WTC11 (cell line): Measurements from ENCODE around the gene SYN1. TPM values are rescaled to one million over a fixed set of nuclear protein-coding genes. Genes with fewer than 3 reads are reported as not detected.
"Not testable (repeated sequence)": the region's sequence is repeated elsewhere in the genome, so short reads cannot be mapped to it uniquely, and the experiment has no call there.

Experiments
- ATAC-seq: fragments of 200-7000 bp; cut with Tn5 transposase; 2 replicates; pipeline ENCODE4 v1.10.0; 2021; ENCODE audit warnings: mild to moderate bottlenecking, moderate library complexity
- CTCF ChIA-PET: fragments of 300-600 bp; sonication (Branson Sonifier 250); formaldehyde crosslinking; loops from one replicate; lab custom pipeline; 2021; ENCODE audit warnings: antibody characterized with exemption; lab: Charles Lee
- POLR2A ChIA-PET: fragments of 350-600 bp; sonication (Branson Sonifier 250); formaldehyde crosslinking; loops from one replicate; lab custom pipeline; 2021; ENCODE audit warnings: antibody characterized with exemption; lab: Charles Lee
- DNase-seq: peaks from one replicate; pipeline ENCODE4 v3.0.0; 2021; ENCODE audit warnings: low spot score
- H3K27ac Mint-ChIP-seq: 2 replicates; pipeline ENCODE4 v1.8.0; 2021; ENCODE audit warnings: mixed read lengths
- H3K27me3 Mint-ChIP-seq: 2 replicates; pipeline ENCODE4 v1.8.0; 2021; ENCODE audit warnings: low read depth, mild to moderate bottlenecking, moderate library complexity, mixed read lengths
- H3K36me3 Mint-ChIP-seq: 2 replicates; pipeline ENCODE4 v1.8.0; 2021; ENCODE audit warnings: mixed read lengths
- H3K4me1 Mint-ChIP-seq: 2 replicates; pipeline ENCODE4 v1.8.0; 2022; ENCODE audit warnings: mixed read lengths
- H3K4me3 Mint-ChIP-seq: 2 replicates; pipeline ENCODE4 v1.8.0; 2021; ENCODE audit warnings: mild to moderate bottlenecking, moderate library complexity, mixed read lengths
- H3K9me3 Mint-ChIP-seq: 2 replicates; pipeline ENCODE4 v1.8.0; 2021; ENCODE audit warnings: mixed read lengths
- ATF1 ChIP-seq: sonication (generic); formaldehyde crosslinking; IDR thresholded peaks from 2 replicates; pipeline ENCODE4 v1.8.1; 2023; ENCODE audit warnings: mild to moderate bottlenecking, moderate library complexity, missing genetic modification reagents
- CTCF ChIP-seq: fragments of 200-600 bp; IDR thresholded peaks from 2 replicates; pipeline ENCODE4 v1.8.0; 2022; ENCODE audit warnings: antibody characterized with exemption
- ELF4 ChIP-seq: sonication (generic); formaldehyde crosslinking; IDR thresholded peaks from 2 replicates; pipeline ENCODE4 v1.8.1; 2022; ENCODE audit warnings: low read depth, mild to moderate bottlenecking, moderate library complexity, missing genetic modification reagents
- ESRRA ChIP-seq: sonication (generic); formaldehyde crosslinking; IDR thresholded peaks from 2 replicates; pipeline ENCODE4 v1.8.1; 2022; ENCODE audit warnings: mild to moderate bottlenecking, missing genetic modification reagents, borderline replicate concordance
- GABPB1 ChIP-seq: sonication (generic); formaldehyde crosslinking; IDR thresholded peaks from 2 replicates; pipeline ENCODE4 v1.8.1; 2023; ENCODE audit warnings: mild to moderate bottlenecking, missing genetic modification reagents
- GTF2I ChIP-seq: fragments of 250-450 bp; sonication (Bioruptor Pico); conservative IDR thresholded peaks from 2 replicates; pipeline ENCODE4 v1.4.0; 2021; ENCODE audit warnings: mild to moderate bottlenecking
- HMGA2 ChIP-seq: fragments of 250-450 bp; sonication (Bioruptor Pico); IDR thresholded peaks from 2 replicates; pipeline ENCODE4 v1.4.0; 2021; ENCODE audit warnings: mild to moderate bottlenecking, moderate library complexity
- HMGXB4 ChIP-seq: sonication (generic); formaldehyde crosslinking; IDR thresholded peaks from 2 replicates; pipeline ENCODE4 v1.8.1; 2023; ENCODE audit warnings: mild to moderate bottlenecking, moderate library complexity, missing genetic modification reagents
- IRF2 ChIP-seq: sonication (generic); formaldehyde crosslinking; IDR thresholded peaks from 2 replicates; pipeline ENCODE4 v1.8.0; 2022; ENCODE audit warnings: low read depth, missing genetic modification reagents, borderline replicate concordance
- MLX ChIP-seq: sonication (generic); formaldehyde crosslinking; IDR thresholded peaks from 2 replicates; pipeline ENCODE4 v1.8.1; 2023; ENCODE audit warnings: mild to moderate bottlenecking, missing genetic modification reagents, moderate library complexity
- MYBL2 ChIP-seq: sonication (generic); formaldehyde crosslinking; IDR thresholded peaks from 2 replicates; pipeline ENCODE4 v1.8.1; 2023; ENCODE audit warnings: mild to moderate bottlenecking, moderate library complexity, missing genetic modification reagents
- PREB ChIP-seq: sonication (generic); formaldehyde crosslinking; IDR thresholded peaks from 2 replicates; pipeline ENCODE4 v1.8.1; 2022; ENCODE audit warnings: mild to moderate bottlenecking, missing genetic modification reagents, moderate library complexity, borderline replicate concordance
- PRRX2 ChIP-seq: fragments of 250-450 bp; sonication (Bioruptor Pico); IDR thresholded peaks from 2 replicates; pipeline ENCODE4 v1.8.0; 2021; ENCODE audit warnings: mild to moderate bottlenecking
- SMAD4 ChIP-seq: sonication (generic); formaldehyde crosslinking; IDR thresholded peaks from 2 replicates; pipeline ENCODE4 v1.8.0; 2022; ENCODE audit warnings: mild to moderate bottlenecking, missing genetic modification reagents
- STAT6 ChIP-seq: sonication (generic); formaldehyde crosslinking; conservative IDR thresholded peaks from 2 replicates; pipeline ENCODE4 v1.8.1; 2023; ENCODE audit warnings: mild to moderate bottlenecking, low read depth, missing genetic modification reagents, moderate library complexity
- ZBTB43 ChIP-seq: sonication (generic); formaldehyde crosslinking; IDR thresholded peaks from 2 replicates; pipeline ENCODE4 v1.8.1; 2023; ENCODE audit warnings: mild to moderate bottlenecking, missing genetic modification reagents
- ZNF121 ChIP-seq: sonication (generic); formaldehyde crosslinking; IDR thresholded peaks from 2 replicates; pipeline ENCODE4 v1.8.0; 2023; ENCODE audit warnings: missing genetic modification reagents
- ZNF423 ChIP-seq: fragments of 250-450 bp; sonication (Bioruptor Pico); IDR thresholded peaks from 2 replicates; pipeline ENCODE4 v2.1.2; 2022; ENCODE audit warnings: mild to moderate bottlenecking, moderate library complexity
- ZNF532 ChIP-seq: fragments of 250-450 bp; sonication (Bioruptor Pico); IDR thresholded peaks from 2 replicates; pipeline ENCODE4 v1.9.0; 2021; ENCODE audit warnings: mild to moderate bottlenecking, borderline replicate concordance
- total RNA-seq: library from RNA; stranded (reverse); gene quantifications from 3 replicates; pipeline ENCODE4 v1.2.3, GENCODE V29; 2021

Gene SYN1
- total RNA-seq, 1 experiment from 2014 or later = 7.1 TPM

- TF ChIP-seq ZNF532 (no peak), MLX (CRISPR knock-in tag) (no peak), HMGXB4 (CRISPR knock-in tag) (no peak), STAT6 (no peak), MYBL2 (CRISPR knock-in tag) (no peak), HMGA2 (CRISPR knock-in tag) (no peak), GTF2I (CRISPR knock-in tag) (no peak)
These were observed 14.6 kb downstream of the SYN1 start (continued) for GRCh38 chrX:47605024-47605423.

- 0 out of 2 replicates have a peak, but pooled peaks have one; percentile 29 for TF ChIP-seq ZNF121
- CTCF ChIA-PET, H3K27me3 Mint-ChIP-seq, H3K4me1 Mint-ChIP-seq, H3K9me3 Mint-ChIP-seq, H3K36me3 Mint-ChIP-seq, POLR2A ChIA-PET, H3K4me3 Mint-ChIP-seq, H3K27ac Mint-ChIP-seq, ATAC-seq, DNase-seq: not testable (repeated sequence)
These were observed 16.5 kb downstream of the SYN1 start for GRCh38 chrX:47603125-47603524.

- peaks cover 4% of the 10 kb centered on the region; the same call in 1 of the 2 replicates for H3K36me3 Mint-ChIP-seq
- TF ChIP-seq PRRX2 (no peak), PREB (CRISPR knock-in tag) (no peak), ZBTB43 (CRISPR knock-in tag) (no peak), ESRRA (CRISPR knock-in tag) (no peak), GABPB1 (no peak), IRF2 (CRISPR knock-in tag) (no peak), ELF4 (CRISPR knock-in tag) (no peak), ATF1 (no peak), SMAD4 (CRISPR knock-in tag) (no peak), ZNF423 (no peak), CTCF (no peak), ZNF121 (no peak)
These were observed 22.4 kb downstream of the SYN1 start for GRCh38 chrX:47597222-47597621.

More at GRCh38 chrX:47597222-47597621, 22.4 kb downstream of the SYN1 start:
- ChIA-PET CTCF (no interaction called here), POLR2A (interaction anchor here (0.6 to 0.7 kb wide), 3 partner anchors 72 to 452 kb away, joined by 3 to 5 read pairs (median 5); partner anchors contain the start of gene RBM10)
- Mint-ChIP-seq H3K4me3 (no peak overlapping the region), H3K4me1 (peaks cover 9% of the 10 kb centered on the region), H3K9me3 (peaks cover 4% of the 10 kb centered on the region; the same call in 1 of the 2 replicates), H3K27me3 (no peaks in the 10 kb centered on the region), H3K27ac (peak overlapping the region; percentile 82; the same call in 1 of the 2 replicates)
- ATAC-seq = no peak
- no peak for DNase-seq
